ENCODE measurements around the gene PRAME.

- TF ChIP-seq CTCF (CRISPR knock-in tag; IDR thresholded peaks at IDR 0.05) (no peak), POLR2AphosphoS5 (IDR thresholded peaks at IDR 0.05; ENCODE audit: low read depth, low read length) (no peak), KDM5A (IDR thresholded peaks at IDR 0.05; ENCODE audit: borderline replicate concordance, low read length) (no peak), PRPF4 (IDR thresholded peaks at IDR 0.05; ENCODE audit: low read depth, low read length, poor library complexity, severe bottlenecking) (no peak), KDM5B (CRISPR knock-in tag; IDR thresholded peaks at IDR 0.05; ENCODE audit: borderline replicate concordance) (no peak), ZNF335 (CRISPR knock-in tag; IDR thresholded peaks at IDR 0.05) (no peak), POLR2A (IDR thresholded peaks at IDR 0.05; ENCODE audit: insufficient read depth in 1 of 2, low read depth in 2 of 2, low read length in 2 of 2) (no peak)
- TF ChIP-seq, protein P1, sequence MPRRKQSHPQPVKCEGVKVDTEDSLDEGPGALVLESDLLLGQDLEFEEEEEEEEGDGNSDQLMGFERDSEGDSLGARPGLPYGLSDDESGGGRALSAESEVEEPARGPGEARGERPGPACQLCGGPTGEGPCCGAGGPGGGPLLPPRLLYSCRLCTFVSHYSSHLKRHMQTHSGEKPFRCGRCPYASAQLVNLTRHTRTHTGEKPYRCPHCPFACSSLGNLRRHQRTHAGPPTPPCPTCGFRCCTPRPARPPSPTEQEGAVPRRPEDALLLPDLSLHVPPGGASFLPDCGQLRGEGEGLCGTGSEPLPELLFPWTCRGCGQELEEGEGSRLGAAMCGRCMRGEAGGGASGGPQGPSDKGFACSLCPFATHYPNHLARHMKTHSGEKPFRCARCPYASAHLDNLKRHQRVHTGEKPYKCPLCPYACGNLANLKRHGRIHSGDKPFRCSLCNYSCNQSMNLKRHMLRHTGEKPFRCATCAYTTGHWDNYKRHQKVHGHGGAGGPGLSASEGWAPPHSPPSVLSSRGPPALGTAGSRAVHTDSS (CRISPR knock-in tag; conservative IDR thresholded peaks at IDR 0.05) = no peak
These were observed 44.4 kb upstream of the PRAME start for GRCh38 chr22:22603470-22603947.

Measured in HepG2 (cell line).